HG02623 (cell line): ENCODE results near the gene ANKLE1.

Experiments used
- ATAC-seq: cut with Tn5 transposase; IDR thresholded peaks from one replicate; pipeline ENCODE4 v1.9.1; 2021; ENCODE audit warnings: moderate library complexity; ENCODE audit not compliant: unreplicated experiment

Gene ANKLE1

GRCh38 chr19:17305517-17306284 lies 24.0 kb downstream of the ANKLE1 start, which contains the start of gene MRPL34:
Gene MRPL34 (plus strand): TSS chr19:17305872. CDS start chr19:17305893, 21 bp downstream.
- peak; percentile 63 for ATAC-seq

GRCh38 chr19:17306285-17306714 lies 24.6 kb downstream of the ANKLE1 start:
- ATAC-seq, result no peak

GRCh38 chr19:17307876-17308377 lies 26.2 kb downstream of the ANKLE1 start:
- no peak for ATAC-seq

- peak; percentile 68 for ATAC-seq
Measured at GRCh38 chr19:17309198-17309964, 27.7 kb downstream of the ANKLE1 start, which contains the start of gene DDA1. Gene DDA1 (plus strand): TSS chr19:17309563. CDS start chr19:17309655, 92 bp downstream.

- no peak for ATAC-seq
Measured at GRCh38 chr19:17309965-17310461, 28.3 kb downstream of the ANKLE1 start.

- ATAC-seq, result no peak
Measured at GRCh38 chr19:17311455-17312188, 29.9 kb downstream of the ANKLE1 start.

GRCh38 chr19:17312189-17313113 lies 30.8 kb downstream of the ANKLE1 start:
- no peak for ATAC-seq

GRCh38 chr19:17314007-17314593 lies 32.4 kb downstream of the ANKLE1 start:
- no peak for ATAC-seq

GRCh38 chr19:17318966-17319365 lies 37.3 kb downstream of the ANKLE1 start:
- ATAC-seq, result no peak

GRCh38 chr19:17319473-17320238 lies 38.0 kb downstream of the ANKLE1 start:
- no peak for ATAC-seq

- no peak for ATAC-seq
Measured at GRCh38 chr19:17320435-17320834, 38.7 kb downstream of the ANKLE1 start.

GRCh38 chr19:17321655-17322489 lies 40.2 kb downstream of the ANKLE1 start:
- no peak for ATAC-seq

- no peak for ATAC-seq
Measured at GRCh38 chr19:17322854-17323253, 41.2 kb downstream of the ANKLE1 start.

GRCh38 chr19:17323300-17323963 lies 41.7 kb downstream of the ANKLE1 start:
- no peak for ATAC-seq

GRCh38 chr19:17323964-17324332 lies 42.2 kb downstream of the ANKLE1 start:
- no peak for ATAC-seq

- ATAC-seq, result no peak
Measured at GRCh38 chr19:17324357-17325114, 42.8 kb downstream of the ANKLE1 start.

- ATAC-seq, result no peak
Measured at GRCh38 chr19:17325133-17325532, 43.4 kb downstream of the ANKLE1 start.
